IMR-90 (cell line): ENCODE measurements around the gene ERC2. TPM values are rescaled to one million over a fixed set of nuclear protein-coding genes. Genes with fewer than 3 reads are reported as not detected.

Source experiments
- ATAC-seq: fragments of 200-7000 bp; cut with Tn5 transposase; 2 replicates; pipeline ENCODE4 v1.9.1; 2020; ENCODE audit warnings: low read depth, mild to moderate bottlenecking, moderate library complexity
- BruUV-seq: library from RNA; stranded (reverse); fragments of 400-500 nt; replicated peaks from 2 replicates; lab custom pipeline; 2021; lab: Mats Ljungman, UMichigan
- CTCF ChIA-PET: fragments of 300-600 bp; formaldehyde crosslinking; extraction: SDS; loops from one replicate; lab custom pipeline; 2021; ENCODE audit warnings: antibody characterized with exemption; lab: Yijun Ruan, JAX
- POLR2A ChIA-PET: fragments of 300-600 bp; sonication (Branson Sonifier 250); formaldehyde crosslinking; loops from one replicate; lab custom pipeline; 2022; ENCODE audit warnings: antibody characterized with exemption; ENCODE audit not compliant: unreplicated experiment; lab: Charles Lee
- DNase-seq: peaks from one replicate; pipeline ENCODE4 v3.0.0; 2013
- H2AFZ ChIP-seq: replicated peaks from 2 replicates; pipeline ENCODE3; 2013; ENCODE audit warnings: low read length, mild to moderate bottlenecking; ENCODE audit not compliant: poor library complexity
- H2AK5ac ChIP-seq: 2 replicates; pipeline ENCODE4 v1.6.1; 2013; ENCODE audit warnings: low read depth, low read length, inconsistent platforms
- H2AK9ac ChIP-seq: replicated peaks from 2 replicates; pipeline ENCODE3; 2013; ENCODE audit warnings: mild to moderate bottlenecking, low read depth, low read length, moderate library complexity; ENCODE audit not compliant: poor library complexity
- H2BK120ac ChIP-seq: 2 replicates; pipeline ENCODE4 v1.6.1; 2013; ENCODE audit warnings: low read depth, low read length, inconsistent platforms
- H2BK15ac ChIP-seq: 3 replicates; pipeline ENCODE4 v1.6.1; 2013; ENCODE audit warnings: low read depth, low read length, inconsistent platforms
- H2BK20ac ChIP-seq: 2 replicates; pipeline ENCODE4 v1.6.1; 2013; ENCODE audit warnings: low read depth, mild to moderate bottlenecking, inconsistent platforms, low read length, moderate library complexity
- H2BK5ac ChIP-seq: 2 replicates; pipeline ENCODE4 v1.6.1; 2013; ENCODE audit warnings: mild to moderate bottlenecking, low read depth, low read length, inconsistent platforms; ENCODE audit not compliant: poor library complexity, severe bottlenecking
- H3K14ac ChIP-seq: replicated peaks from 2 replicates; pipeline ENCODE4 v1.6.1; 2013; ENCODE audit warnings: low read depth, low read length, inconsistent platforms
- H3K18ac ChIP-seq: 2 replicates; pipeline ENCODE4 v1.6.1; 2013; ENCODE audit warnings: low read depth, low read length, control low read depth
- H3K23ac ChIP-seq: 2 replicates; pipeline ENCODE4 v1.6.1; 2013; ENCODE audit warnings: low read depth, low read length, inconsistent platforms
- H3K27ac ChIP-seq: 2 replicates; pipeline ENCODE4 v1.5.1; 2013; ENCODE audit warnings: mild to moderate bottlenecking, control low read depth, low read length; ENCODE audit not compliant: insufficient read depth
- H3K27me3 ChIP-seq: 2 replicates; pipeline ENCODE4 v1.6.1; 2013; ENCODE audit warnings: low read length; ENCODE audit not compliant: control insufficient read depth, insufficient read depth
- H3K36me3 ChIP-seq: 2 replicates; pipeline ENCODE4 v1.6.1; 2013; ENCODE audit warnings: low read length, mixed read lengths; ENCODE audit not compliant: control insufficient read depth, insufficient read depth
- H3K4ac ChIP-seq: 2 replicates; pipeline ENCODE4 v1.6.1; 2013; ENCODE audit warnings: low read depth, low read length, inconsistent platforms
- H3K4me1 ChIP-seq: 2 replicates; pipeline ENCODE4 v1.6.1; 2013; ENCODE audit warnings: low read length, mixed read lengths; ENCODE audit not compliant: control insufficient read depth, insufficient read depth
- H3K4me2 ChIP-seq: 2 replicates; pipeline ENCODE4 v1.6.1; 2013; ENCODE audit warnings: low read depth, mild to moderate bottlenecking, control low read depth, low read length, moderate library complexity
- H3K4me3 ChIP-seq: 2 replicates; pipeline ENCODE4 v1.5.1; 2013; ENCODE audit warnings: low read depth, mild to moderate bottlenecking, control low read depth, low read length, moderate library complexity; ENCODE audit not compliant: insufficient read depth
- H3K56ac ChIP-seq: 2 replicates; pipeline ENCODE4 v1.6.1; 2013; ENCODE audit warnings: low read length, inconsistent platforms; ENCODE audit not compliant: insufficient read depth; ENCODE audit errors: extremely low read depth
- H3K79me1 ChIP-seq, 2 experiments: 2 replicates each; pipeline ENCODE4 v1.6.1; 2013; ENCODE audit warnings: low read length in 2 of 2, inconsistent platforms in 1 of 2, low read depth in 1 of 2
- H3K9ac ChIP-seq: 2 replicates; pipeline ENCODE4 v1.6.1; 2013; ENCODE audit warnings: low read depth, low read length, control low read depth
- H3K9me1 ChIP-seq: 2 replicates; pipeline ENCODE4 v1.6.1; 2013; ENCODE audit warnings: low read length, inconsistent platforms; ENCODE audit not compliant: insufficient read depth
- H3K9me3 ChIP-seq: 2 replicates; pipeline ENCODE4 v1.6.1; 2013; ENCODE audit warnings: low read length; ENCODE audit not compliant: control insufficient read depth, insufficient read depth
- H4K20me1 ChIP-seq: 2 replicates; pipeline ENCODE4 v1.6.1; 2013; ENCODE audit warnings: low read length, inconsistent platforms; ENCODE audit not compliant: insufficient read depth
- H4K5ac ChIP-seq: 2 replicates; pipeline ENCODE4 v1.6.1; 2013; ENCODE audit warnings: mild to moderate bottlenecking, low read depth, low read length, control low read depth
- H4K8ac ChIP-seq, 2 experiments: 2 replicates each; pipeline ENCODE4 v1.6.1; 2013; ENCODE audit warnings: low read depth in 2 of 2, low read length in 2 of 2, control low read depth in 1 of 2, inconsistent platforms in 1 of 2
- H4K91ac ChIP-seq: 2 replicates; pipeline ENCODE4 v1.6.1; 2013; ENCODE audit warnings: low read depth, low read length, inconsistent platforms; ENCODE audit not compliant: insufficient read depth
- BHLHE40 ChIP-seq: fragments of 150-350 bp; IDR thresholded peaks from 2 replicates; pipeline ENCODE4 v1.6.1; 2016; ENCODE audit warnings: mild to moderate bottlenecking, low read depth, low read length
- CEBPB ChIP-seq: IDR thresholded peaks from 2 replicates; pipeline ENCODE4 v1.6.1; 2012; ENCODE audit warnings: low read depth, low read length, improper control_type of control experiment
- CHD1 ChIP-seq: IDR thresholded peaks from 2 replicates; pipeline ENCODE4 v1.6.1; 2012; ENCODE audit warnings: low read depth, low read length, improper control_type of control experiment
- FOS ChIP-seq: fragments of 150-350 bp; IDR thresholded peaks from 2 replicates; pipeline ENCODE4 v1.6.1; 2016; ENCODE audit warnings: low read depth, low read length
- MAFK ChIP-seq: IDR thresholded peaks from 2 replicates; pipeline ENCODE4 v1.6.1; 2012; ENCODE audit warnings: low read depth, low read length, improper control_type of control experiment
- MAZ ChIP-seq: IDR thresholded peaks from 2 replicates; pipeline ENCODE4 v1.6.1; 2012; ENCODE audit warnings: low read depth, mild to moderate bottlenecking, low read length, improper control_type of control experiment, moderate library complexity, borderline replicate concordance
- MXI1 ChIP-seq: IDR thresholded peaks from 2 replicates; pipeline ENCODE4 v1.6.1; 2012; ENCODE audit warnings: low read depth, mild to moderate bottlenecking, low read length, moderate library complexity, borderline replicate concordance
- NFE2L2 ChIP-seq: fragments of 150-350 bp; IDR thresholded peaks from 2 replicates; pipeline ENCODE4 v1.6.1; 2016; ENCODE audit warnings: low read depth, mild to moderate bottlenecking, low read length
- POLR2A ChIP-seq: IDR thresholded peaks from 2 replicates; pipeline ENCODE4 v1.6.1; 2012; ENCODE audit warnings: mild to moderate bottlenecking, low read depth, low read length
- RAD21 ChIP-seq: IDR thresholded peaks from 2 replicates; pipeline ENCODE4 v1.6.1; 2012; ENCODE audit warnings: low read length, improper control_type of control experiment
- RCOR1 ChIP-seq: IDR thresholded peaks from 2 replicates; pipeline ENCODE4 v1.6.1; 2012; ENCODE audit warnings: mild to moderate bottlenecking, low read length, improper control_type of control experiment; ENCODE audit not compliant: insufficient replicate concordance
- RFX5 ChIP-seq: IDR thresholded peaks from 2 replicates; pipeline ENCODE4 v1.8.0; 2012; ENCODE audit warnings: low read depth, mild to moderate bottlenecking, low read length, moderate library complexity
- SMC3 ChIP-seq: fragments of 150-350 bp; IDR thresholded peaks from 2 replicates; pipeline ENCODE4 v1.6.1; 2016; ENCODE audit warnings: low read depth, mild to moderate bottlenecking, antibody characterized with exemption, low read length, moderate library complexity
- USF2 ChIP-seq: fragments of 150-350 bp; IDR thresholded peaks from 2 replicates; pipeline ENCODE4 v1.6.1; 2017; ENCODE audit warnings: mild to moderate bottlenecking, antibody characterized with exemption, low read length, low read depth
- WGBS, 2 experiments: methylation state at CpG; one replicate each; pipeline versions ENCODE4 v1.1.5 to v1.1.7; 2013; ENCODE audit warnings: missing lambda C conversion rate in 2 of 2; ENCODE audit not compliant: insufficient read length in 1 of 2; ENCODE audit errors: extremely low coverage in 2 of 2; 5-methylcytosine and 5-hydroxymethylcytosine counted together
- dilution Hi-C: fragments of 300-500 bp; cut with HindIII; formaldehyde crosslinking; loops from one replicate; pipeline ENCODE4 v1.14.3; 2018; ENCODE audit warnings: low sequenced_read_pairs; ENCODE audit not compliant: unreplicated experiment
- in situ Hi-C: fragments of 300-500 bp; cut with MboI; formaldehyde crosslinking; loops from 3 replicates; pipeline ENCODE4 v1.14.3; 2019; ENCODE audit warnings: low sequenced_read_pairs, inconsistent platforms, mixed read lengths
- intact Hi-C: fragments of 100-400 bp; cut with micrococcal nuclease; formaldehyde crosslinking; loops from 2 replicates; pipeline ENCODE4 v1.10.0; 2022
- polyA plus RNA-seq, 3 experiments: library from polyadenylated mRNA; depleted of rRNA; stranded (reverse); fragments of >200 nt; gene quantifications; 2 replicates each; pipeline ENCODE4 v1.2.3, GENCODE V29; 2012; ENCODE audit warnings: low replicate concordance in 1 of 3
- total RNA-seq: library from RNA; depleted of rRNA; stranded (reverse); fragments of >200 nt; gene quantifications from 2 replicates; pipeline ENCODE4 v1.2.3, GENCODE V29; 2012
- TF ChIP-seq, protein P1 (sequence below): conservative IDR thresholded peaks from 2 replicates; pipeline ENCODE4 v1.5.1; 2012; ENCODE audit warnings: mild to moderate bottlenecking, low read depth, low read length, improper control_type of control experiment
- TF ChIP-seq, protein P2 (sequence below): fragments of 150-350 bp; IDR thresholded peaks from 2 replicates; pipeline ENCODE4 v1.6.1; 2016; ENCODE audit warnings: low read depth, mild to moderate bottlenecking, low read length, moderate library complexity, borderline replicate concordance

The ERC2 gene
- total and polyA plus RNA-seq, 2 of the 4 experiments (the other 2 are of a cell fraction), result 0.17 to 0.18 TPM

DNA sequence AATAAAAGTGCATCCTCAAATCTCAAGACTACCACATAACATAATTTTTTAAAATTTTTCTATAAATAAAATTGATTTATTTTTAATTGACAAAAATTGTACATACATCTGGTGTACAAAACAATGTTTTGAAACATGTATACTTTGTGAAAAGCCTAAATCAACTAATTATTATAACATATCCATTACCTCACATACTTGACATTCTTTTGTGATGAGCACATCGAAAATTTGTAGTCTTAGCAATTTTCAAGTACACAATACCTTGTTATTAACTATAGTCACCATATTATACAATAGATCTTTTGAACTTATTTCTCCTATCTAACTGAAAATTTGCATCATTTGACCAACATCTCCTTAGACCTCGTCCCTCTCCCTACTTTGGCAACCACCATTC is 973.3 kb downstream of the ERC2 start:
- Histone ChIP-seq H3K79me1 (peaks cover 0 to 4% of the 10 kb centered on the region in 2 experiments; a peak in 1 of 4 replicates), H3K27ac (no peak overlapping the region), H2AK9ac (no peak overlapping the region), H3K27me3 (no peaks in the 10 kb centered on the region), H4K20me1 (no peaks in the 10 kb centered on the region), H3K4me2 (no peak overlapping the region), H3K9me1 (peaks cover 10% of the 10 kb centered on the region), H2BK120ac (no peak overlapping the region), H3K14ac (no peak overlapping the region), H2BK5ac (no peak overlapping the region), H3K23ac (no peak overlapping the region), H2BK20ac (no peak overlapping the region), H3K36me3 (no peaks in the 10 kb centered on the region), H3K9ac (no peak overlapping the region), H4K5ac (no peak overlapping the region), H3K9me3 (no peaks in the 10 kb centered on the region), H2AK5ac (no peak overlapping the region), H2BK15ac (no peak overlapping the region), H3K18ac (no peak overlapping the region), H4K8ac (no peak overlapping the region), H3K4ac (no peak overlapping the region), H4K91ac (no peak overlapping the region), H2AFZ (no peak overlapping the region), H3K56ac (no peak overlapping the region), H3K4me1 (peaks cover 11% of the 10 kb centered on the region), H3K4me3 (no peak overlapping the region)
- no peak for DNase-seq
- no peak for TF ChIP-seq RCOR1
- no peak for TF ChIP-seq MXI1
- no peak for TF ChIP-seq MAZ
- TF ChIP-seq NFE2L2, result no peak
- TF ChIP-seq, protein P1, sequence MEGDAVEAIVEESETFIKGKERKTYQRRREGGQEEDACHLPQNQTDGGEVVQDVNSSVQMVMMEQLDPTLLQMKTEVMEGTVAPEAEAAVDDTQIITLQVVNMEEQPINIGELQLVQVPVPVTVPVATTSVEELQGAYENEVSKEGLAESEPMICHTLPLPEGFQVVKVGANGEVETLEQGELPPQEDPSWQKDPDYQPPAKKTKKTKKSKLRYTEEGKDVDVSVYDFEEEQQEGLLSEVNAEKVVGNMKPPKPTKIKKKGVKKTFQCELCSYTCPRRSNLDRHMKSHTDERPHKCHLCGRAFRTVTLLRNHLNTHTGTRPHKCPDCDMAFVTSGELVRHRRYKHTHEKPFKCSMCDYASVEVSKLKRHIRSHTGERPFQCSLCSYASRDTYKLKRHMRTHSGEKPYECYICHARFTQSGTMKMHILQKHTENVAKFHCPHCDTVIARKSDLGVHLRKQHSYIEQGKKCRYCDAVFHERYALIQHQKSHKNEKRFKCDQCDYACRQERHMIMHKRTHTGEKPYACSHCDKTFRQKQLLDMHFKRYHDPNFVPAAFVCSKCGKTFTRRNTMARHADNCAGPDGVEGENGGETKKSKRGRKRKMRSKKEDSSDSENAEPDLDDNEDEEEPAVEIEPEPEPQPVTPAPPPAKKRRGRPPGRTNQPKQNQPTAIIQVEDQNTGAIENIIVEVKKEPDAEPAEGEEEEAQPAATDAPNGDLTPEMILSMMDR, result no peak
- no peak for TF ChIP-seq CEBPB
- TF ChIP-seq FOS, result no peak
- no peak for TF ChIP-seq SMC3
- TF ChIP-seq RFX5, result no peak
- no peak for TF ChIP-seq USF2
- TF ChIP-seq BHLHE40, result no peak
- no peak for TF ChIP-seq POLR2A
- TF ChIP-seq, protein P2, sequence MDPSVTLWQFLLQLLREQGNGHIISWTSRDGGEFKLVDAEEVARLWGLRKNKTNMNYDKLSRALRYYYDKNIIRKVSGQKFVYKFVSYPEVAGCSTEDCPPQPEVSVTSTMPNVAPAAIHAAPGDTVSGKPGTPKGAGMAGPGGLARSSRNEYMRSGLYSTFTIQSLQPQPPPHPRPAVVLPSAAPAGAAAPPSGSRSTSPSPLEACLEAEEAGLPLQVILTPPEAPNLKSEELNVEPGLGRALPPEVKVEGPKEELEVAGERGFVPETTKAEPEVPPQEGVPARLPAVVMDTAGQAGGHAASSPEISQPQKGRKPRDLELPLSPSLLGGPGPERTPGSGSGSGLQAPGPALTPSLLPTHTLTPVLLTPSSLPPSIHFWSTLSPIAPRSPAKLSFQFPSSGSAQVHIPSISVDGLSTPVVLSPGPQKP, result no peak
- no peak for TF ChIP-seq MAFK
- no peak for TF ChIP-seq RAD21
- TF ChIP-seq CHD1, result no peak
- ATAC-seq, result no peak
- ChIA-PET POLR2A (no interaction called here), CTCF (no interaction called here)
- BruUV-seq, result no TSS peak
- dilution Hi-C loops (no loop called here), in situ Hi-C loops (no loop called here), intact Hi-C loops (loop anchor here (5.0 kb wide), 1 partner anchor 62 kb away; no protein-coding TSS in a partner anchor)
- no CpG with 5 or more reads among the region's 2 CpGs for WGBS, 2 experiments
